Measurements from ENCODE around the gene AGFG1.

The AGFG1 gene

DNA sequence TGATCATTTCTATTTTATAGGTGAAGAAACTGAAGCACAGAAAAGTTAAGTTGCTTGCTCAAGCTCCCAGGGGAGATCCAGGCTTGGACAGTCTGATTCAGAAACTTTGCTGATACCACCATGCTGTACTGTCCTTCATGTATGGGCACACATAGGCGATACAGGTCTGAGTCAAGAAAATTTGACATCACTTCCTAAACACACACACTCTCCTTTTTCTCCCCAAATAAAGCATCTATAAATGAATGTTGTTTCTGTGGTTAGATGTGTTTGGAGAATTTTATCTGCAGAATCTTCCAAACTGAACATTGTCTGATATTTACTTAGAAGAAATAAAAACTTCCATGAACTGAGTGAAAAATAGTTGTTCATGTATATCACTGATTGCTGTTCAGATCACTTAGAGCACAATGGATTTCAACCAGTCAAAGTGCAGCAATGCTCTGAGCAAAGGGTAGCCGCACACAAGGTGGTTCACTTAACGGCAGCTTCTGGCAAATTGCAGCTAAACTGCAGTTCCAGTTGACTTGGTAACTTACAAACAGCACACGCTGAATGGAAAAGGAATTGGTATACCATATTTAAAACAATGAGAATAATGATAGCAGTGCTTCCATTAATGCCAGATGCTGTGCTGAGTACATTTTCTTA lies 10.0 kb upstream of the AGFG1 start:
- DNase-seq (ENCODE audit: low read depth), result no peak
- H3K4me3 ChIP-seq (ENCODE audit: low read length), result no peak overlapping the region
- TF ChIP-seq, protein P1, sequence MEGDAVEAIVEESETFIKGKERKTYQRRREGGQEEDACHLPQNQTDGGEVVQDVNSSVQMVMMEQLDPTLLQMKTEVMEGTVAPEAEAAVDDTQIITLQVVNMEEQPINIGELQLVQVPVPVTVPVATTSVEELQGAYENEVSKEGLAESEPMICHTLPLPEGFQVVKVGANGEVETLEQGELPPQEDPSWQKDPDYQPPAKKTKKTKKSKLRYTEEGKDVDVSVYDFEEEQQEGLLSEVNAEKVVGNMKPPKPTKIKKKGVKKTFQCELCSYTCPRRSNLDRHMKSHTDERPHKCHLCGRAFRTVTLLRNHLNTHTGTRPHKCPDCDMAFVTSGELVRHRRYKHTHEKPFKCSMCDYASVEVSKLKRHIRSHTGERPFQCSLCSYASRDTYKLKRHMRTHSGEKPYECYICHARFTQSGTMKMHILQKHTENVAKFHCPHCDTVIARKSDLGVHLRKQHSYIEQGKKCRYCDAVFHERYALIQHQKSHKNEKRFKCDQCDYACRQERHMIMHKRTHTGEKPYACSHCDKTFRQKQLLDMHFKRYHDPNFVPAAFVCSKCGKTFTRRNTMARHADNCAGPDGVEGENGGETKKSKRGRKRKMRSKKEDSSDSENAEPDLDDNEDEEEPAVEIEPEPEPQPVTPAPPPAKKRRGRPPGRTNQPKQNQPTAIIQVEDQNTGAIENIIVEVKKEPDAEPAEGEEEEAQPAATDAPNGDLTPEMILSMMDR (conservative IDR thresholded peaks at IDR 0.05; ENCODE audit: low read depth, low read length), result no peak

DNA sequence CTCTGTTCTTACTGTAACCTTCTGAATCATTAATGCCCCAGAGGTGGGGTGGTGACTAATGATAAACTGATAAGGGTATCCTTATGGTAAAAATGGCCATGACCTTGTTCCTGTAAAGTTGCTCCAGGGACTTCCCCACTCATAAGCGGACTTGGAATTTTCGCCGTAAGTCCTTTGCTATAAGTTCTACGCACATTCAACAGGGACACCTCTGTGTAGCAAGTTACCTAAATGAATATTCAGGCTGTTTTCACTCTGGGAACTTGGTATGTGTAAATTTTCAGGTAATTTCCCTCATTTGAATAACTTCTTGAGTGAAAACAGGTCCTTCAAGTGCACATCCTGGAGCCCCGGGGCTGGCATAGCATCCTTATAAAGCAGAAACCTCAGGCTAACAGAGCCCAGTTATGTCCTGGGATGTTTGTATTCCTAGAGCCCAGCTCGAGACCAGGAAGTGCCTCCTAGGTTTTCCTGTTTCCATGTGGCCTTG lies 9.4 kb upstream of the AGFG1 start:
- DNase-seq (ENCODE audit: low read depth), result no peak

DNA sequence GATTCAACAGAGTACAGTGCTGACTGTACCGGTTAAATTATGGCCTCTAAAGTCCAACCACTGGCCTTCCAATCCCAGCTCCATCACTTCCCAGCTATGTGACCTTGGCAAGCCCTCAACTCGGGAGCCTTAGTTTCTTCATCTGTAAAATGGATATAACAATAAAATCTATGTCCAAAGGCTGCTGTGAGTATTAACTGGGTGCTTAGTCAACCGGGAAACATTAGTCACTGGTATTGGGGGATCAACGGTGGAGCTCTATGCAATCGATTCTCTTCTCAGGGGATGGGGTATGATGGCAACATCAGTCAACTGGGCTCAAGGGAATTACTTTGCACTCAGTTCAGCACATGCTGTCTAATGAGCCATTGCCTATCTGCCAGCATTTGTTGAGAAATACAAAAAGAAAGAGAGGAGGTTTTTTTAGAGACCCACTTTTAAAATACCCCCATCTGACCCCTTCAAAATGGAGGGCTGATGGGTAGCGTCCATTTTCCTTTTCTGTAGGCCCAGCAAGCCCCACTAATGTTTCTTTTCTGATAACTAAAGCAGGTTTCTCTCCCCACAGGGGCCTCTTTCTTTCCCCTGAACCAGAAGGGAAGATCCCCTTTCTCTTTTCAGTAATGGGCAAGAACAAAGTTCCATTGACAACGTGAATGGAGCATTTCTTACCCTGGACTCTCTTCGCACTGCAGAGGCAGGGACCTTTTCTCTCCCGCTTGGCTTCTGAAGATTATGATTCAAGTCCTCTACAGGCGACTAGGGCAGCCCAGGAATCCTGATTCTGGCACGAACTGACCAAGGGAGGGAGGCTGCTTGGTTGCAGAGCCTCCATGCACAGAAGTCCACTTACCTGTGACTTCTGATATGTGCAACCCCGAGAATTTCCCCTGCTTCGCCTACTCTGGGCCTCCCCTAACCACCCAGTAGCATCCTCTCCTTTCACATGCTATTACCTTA lies 8.7 kb upstream of the AGFG1 start:
- TF ChIP-seq, protein P1 (conservative IDR thresholded peaks at IDR 0.05; ENCODE audit: low read depth, low read length), result no peak
- DNase-seq (ENCODE audit: low read depth), result no peak
- no peak overlapping the region for H3K4me3 ChIP-seq (ENCODE audit: low read length)

More for the DNA sequence above, 9.4 kb upstream of the AGFG1 start:
- TF ChIP-seq, protein P1 (conservative IDR thresholded peaks at IDR 0.05; ENCODE audit: low read depth, low read length), result no peak
- no peak overlapping the region for H3K4me3 ChIP-seq (ENCODE audit: low read length)

DNA sequence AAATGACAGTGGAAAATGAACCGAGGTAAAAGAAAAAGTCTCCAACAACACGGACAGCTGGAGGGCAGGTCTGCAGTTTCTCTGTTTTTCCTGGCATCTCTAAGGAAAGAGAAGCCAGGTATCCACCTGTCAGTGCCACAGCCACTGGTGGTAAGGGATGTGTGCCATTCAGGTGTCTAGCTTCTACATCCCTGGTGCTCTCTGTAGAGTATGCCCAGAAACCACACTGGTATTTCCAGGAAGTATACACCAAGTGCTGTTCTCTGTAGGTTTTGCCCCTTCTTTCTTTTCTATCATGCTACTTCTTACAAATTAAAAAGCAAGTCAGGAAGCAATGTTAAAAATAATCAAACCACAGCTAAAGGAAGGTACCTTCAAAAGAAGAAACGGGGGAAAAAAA lies 7.6 kb upstream of the AGFG1 start:
- no peak overlapping the region for H3K4me3 ChIP-seq (ENCODE audit: low read length)
- TF ChIP-seq, protein P1 (conservative IDR thresholded peaks at IDR 0.05; ENCODE audit: low read depth, low read length), result no peak
- DNase-seq (ENCODE audit: low read depth), result no peak

DNA sequence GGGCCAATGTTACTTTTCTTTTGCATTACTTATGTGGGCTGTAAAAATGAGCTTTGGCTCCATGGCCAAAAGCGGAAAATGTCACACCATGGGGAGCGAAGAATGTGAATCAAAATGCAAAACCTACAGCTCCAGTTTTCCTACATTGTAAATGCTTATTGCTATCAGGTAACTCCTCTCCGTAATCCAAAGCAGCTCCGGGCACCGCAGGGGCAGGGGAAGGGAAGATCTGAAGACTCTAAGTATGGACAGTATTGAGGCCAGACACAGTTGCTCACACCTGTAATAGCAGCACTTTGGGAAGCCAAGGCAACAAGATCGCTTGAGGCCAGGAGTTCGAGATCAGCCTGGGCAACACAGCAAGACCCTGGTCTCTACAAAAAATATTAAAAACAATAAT lies 7.1 kb upstream of the AGFG1 start:
- TF ChIP-seq, protein P1 (conservative IDR thresholded peaks at IDR 0.05; ENCODE audit: low read depth, low read length), result no peak
- DNase-seq (ENCODE audit: low read depth), result no peak
- H3K4me3 ChIP-seq (ENCODE audit: low read length), result no peak overlapping the region

DNA sequence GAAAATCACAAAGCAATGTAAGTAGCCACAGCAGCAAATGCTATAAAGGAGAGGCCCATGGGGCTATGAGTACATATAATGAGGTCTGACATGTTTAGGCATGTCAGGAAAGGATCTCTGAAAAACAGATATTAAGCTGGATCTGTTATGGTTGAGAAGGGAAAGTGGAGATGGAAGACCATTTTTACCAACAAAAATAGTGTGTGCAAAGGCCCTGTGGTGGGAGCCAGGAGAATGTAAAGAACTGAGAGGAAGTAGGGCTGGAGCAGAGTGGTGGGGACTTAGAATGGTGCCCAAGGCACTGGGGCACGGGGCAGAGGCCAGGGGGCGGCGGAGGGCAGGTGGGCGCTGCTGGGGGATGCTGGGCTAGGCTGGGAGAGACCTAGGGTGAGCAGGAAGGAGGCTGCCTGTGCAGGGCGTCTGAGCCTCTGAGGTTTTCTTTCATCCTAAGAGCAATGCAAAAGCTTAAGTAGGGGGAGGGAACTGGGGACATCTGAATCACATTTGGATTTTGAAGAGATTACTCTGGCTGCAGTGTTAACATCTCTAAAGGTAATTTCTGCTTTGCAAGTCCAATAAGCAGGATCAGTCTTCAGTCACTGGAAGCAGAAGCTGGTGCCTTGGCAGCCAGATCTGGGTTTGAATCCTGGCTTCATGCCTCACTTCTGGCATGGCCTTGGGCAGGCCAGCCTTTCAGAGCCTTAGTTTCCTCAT lies 4.9 kb upstream of the AGFG1 start:
- TF ChIP-seq, protein P1 (conservative IDR thresholded peaks at IDR 0.05; ENCODE audit: low read depth, low read length), result no peak
- H3K4me3 ChIP-seq (ENCODE audit: low read length), result no peak overlapping the region

More for the DNA sequence above, 4.9 kb upstream of the AGFG1 start:
- DNase-seq (ENCODE audit: low read depth), result no peak

Data from retinal pigment epithelial cell (primary cell).